Mucosa of gallbladder (tissue), 1 donor: ENCODE measurements around the gene AP2S1. TPM values are rescaled to one million over a fixed set of nuclear protein-coding genes. Genes with fewer than 3 reads are reported as not detected.
"Not testable (repeated sequence)": the region's sequence is repeated elsewhere in the genome, so short reads cannot be mapped to it uniquely, and the experiment has no call there.

Source experiments
- DNase-seq: peaks from one replicate; pipeline ENCODE4 v3.0.0-alpha.2; 2020; ENCODE audit warnings: low spot score
- total RNA-seq: library from RNA; stranded (reverse); gene quantifications from one replicate; pipeline ENCODE4 v1.2.1, GENCODE V29; 2021
- donor health status: DM: no; HTN: no; CAD: no.

The AP2S1 gene
- total RNA-seq, result 125 TPM

- DNase-seq, result peak; percentile 98
These were observed at the start of gene AP2S1 for GRCh38 chr19:46850228-46851203. AP2S1 (minus strand) TSS chr19:46850846; CDS start chr19:46850766, 80 bp downstream.

- DNase-seq, result no peak
These were observed 49.7 kb upstream of the AP2S1 start for GRCh38 chr19:46900341-46900740.

GRCh38 chr19:46898731-46899130 lies 48.1 kb upstream of the AP2S1 start:
- DNase-seq, result peak; percentile 24

- DNase-seq, result no peak
These were observed 45.6 kb upstream of the AP2S1 start for GRCh38 chr19:46896076-46896794.

- DNase-seq, result no peak
These were observed 41.9 kb upstream of the AP2S1 start for GRCh38 chr19:46892252-46893179.

- DNase-seq, result peak; percentile 53
These were observed 40.0 kb upstream of the AP2S1 start for GRCh38 chr19:46890423-46891170.

GRCh38 chr19:46887240-46887782 lies 36.7 kb upstream of the AP2S1 start:
- no peak for DNase-seq

- no peak for DNase-seq
These were observed 36.0 kb upstream of the AP2S1 start for GRCh38 chr19:46886546-46887239.

- no peak for DNase-seq
These were observed 34.8 kb upstream of the AP2S1 start for GRCh38 chr19:46885411-46885810.

GRCh38 chr19:46882751-46883150 lies 32.1 kb upstream of the AP2S1 start:
- not testable (repeated sequence) for DNase-seq

- DNase-seq, result no peak
These were observed 31.4 kb upstream of the AP2S1 start for GRCh38 chr19:46882034-46882433.

GRCh38 chr19:46881092-46881491 lies 30.4 kb upstream of the AP2S1 start:
- no peak for DNase-seq

- DNase-seq, result no peak
These were observed 29.8 kb upstream of the AP2S1 start for GRCh38 chr19:46880431-46880830.

- DNase-seq, result no peak
These were observed 28.1 kb upstream of the AP2S1 start for GRCh38 chr19:46878613-46879375.

- DNase-seq, result no peak
These were observed 25.0 kb upstream of the AP2S1 start for GRCh38 chr19:46875657-46876056.

- DNase-seq, result no peak
These were observed 24.6 kb upstream of the AP2S1 start for GRCh38 chr19:46875234-46875633.

- no peak for DNase-seq
These were observed 22.3 kb upstream of the AP2S1 start for GRCh38 chr19:46872967-46873366.

- DNase-seq, result not testable (repeated sequence)
These were observed 20.5 kb upstream of the AP2S1 start for GRCh38 chr19:46871173-46871572.
